ENCODE measurements around the gene GALNT1. TPM values are rescaled to one million over a fixed set of nuclear protein-coding genes. Genes with fewer than 3 reads are reported as not detected.

Gene GALNT1
- total RNA-seq, 4 donors from 2014 or later, result 40.3 to 61.5 (median 47.7) TPM

DNA sequence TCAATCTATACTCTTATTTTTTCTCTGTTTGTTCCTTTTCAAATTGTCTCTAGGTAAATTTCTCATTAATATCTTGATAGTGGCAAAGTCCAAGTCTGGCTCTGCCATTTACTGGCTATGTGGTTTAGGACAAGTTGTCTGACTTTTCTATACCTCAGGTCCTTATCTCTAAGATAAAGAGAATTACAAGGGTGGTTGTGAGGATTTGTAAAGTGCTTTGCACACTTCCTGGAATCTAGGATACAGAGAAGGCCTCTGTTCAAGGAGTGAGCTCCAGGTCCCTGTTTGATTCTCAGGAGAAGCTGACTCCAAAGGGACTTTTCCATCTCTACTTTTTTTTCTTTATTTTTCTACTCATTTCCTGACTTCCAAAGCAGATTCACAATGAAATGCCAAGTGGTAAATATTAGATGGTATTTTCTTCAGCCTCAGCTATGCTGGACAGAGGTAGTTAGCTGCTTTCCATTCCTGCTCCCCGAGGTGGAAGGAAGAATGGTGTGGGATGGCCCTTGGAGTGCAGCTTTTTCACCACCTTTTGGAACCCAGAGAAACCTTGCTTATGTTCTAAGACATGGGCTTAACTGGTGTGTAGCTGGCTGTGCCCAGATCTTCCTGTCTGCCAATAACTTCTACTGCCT lies 90.5 kb downstream of the GALNT1 start:
- TF ChIP-seq, protein P1, sequence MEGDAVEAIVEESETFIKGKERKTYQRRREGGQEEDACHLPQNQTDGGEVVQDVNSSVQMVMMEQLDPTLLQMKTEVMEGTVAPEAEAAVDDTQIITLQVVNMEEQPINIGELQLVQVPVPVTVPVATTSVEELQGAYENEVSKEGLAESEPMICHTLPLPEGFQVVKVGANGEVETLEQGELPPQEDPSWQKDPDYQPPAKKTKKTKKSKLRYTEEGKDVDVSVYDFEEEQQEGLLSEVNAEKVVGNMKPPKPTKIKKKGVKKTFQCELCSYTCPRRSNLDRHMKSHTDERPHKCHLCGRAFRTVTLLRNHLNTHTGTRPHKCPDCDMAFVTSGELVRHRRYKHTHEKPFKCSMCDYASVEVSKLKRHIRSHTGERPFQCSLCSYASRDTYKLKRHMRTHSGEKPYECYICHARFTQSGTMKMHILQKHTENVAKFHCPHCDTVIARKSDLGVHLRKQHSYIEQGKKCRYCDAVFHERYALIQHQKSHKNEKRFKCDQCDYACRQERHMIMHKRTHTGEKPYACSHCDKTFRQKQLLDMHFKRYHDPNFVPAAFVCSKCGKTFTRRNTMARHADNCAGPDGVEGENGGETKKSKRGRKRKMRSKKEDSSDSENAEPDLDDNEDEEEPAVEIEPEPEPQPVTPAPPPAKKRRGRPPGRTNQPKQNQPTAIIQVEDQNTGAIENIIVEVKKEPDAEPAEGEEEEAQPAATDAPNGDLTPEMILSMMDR (IDR thresholded peaks at IDR 0.05; ENCODE audit: low read depth), result no peak

DNA sequence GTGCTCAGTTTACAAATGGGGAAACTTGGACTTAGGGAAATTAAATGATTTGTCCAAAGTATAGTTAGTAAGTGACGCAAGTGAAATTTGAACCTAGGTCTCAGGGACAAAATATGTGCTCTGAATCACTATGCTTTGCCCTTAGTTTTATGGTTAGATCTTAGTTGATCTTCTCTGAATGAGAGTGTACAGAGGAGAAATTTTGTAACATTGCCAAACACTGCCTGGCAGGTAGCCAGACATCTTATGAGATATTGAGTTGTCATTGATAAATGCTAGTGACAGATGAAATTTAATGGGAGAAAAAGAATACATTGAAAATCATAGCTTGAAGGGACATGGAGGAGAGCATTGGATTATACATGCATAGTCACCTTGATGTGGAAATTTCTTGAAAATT lies 91.4 kb downstream of the GALNT1 start:
- TF ChIP-seq, protein P1 (IDR thresholded peaks at IDR 0.05; ENCODE audit: low read depth), result no peak

DNA sequence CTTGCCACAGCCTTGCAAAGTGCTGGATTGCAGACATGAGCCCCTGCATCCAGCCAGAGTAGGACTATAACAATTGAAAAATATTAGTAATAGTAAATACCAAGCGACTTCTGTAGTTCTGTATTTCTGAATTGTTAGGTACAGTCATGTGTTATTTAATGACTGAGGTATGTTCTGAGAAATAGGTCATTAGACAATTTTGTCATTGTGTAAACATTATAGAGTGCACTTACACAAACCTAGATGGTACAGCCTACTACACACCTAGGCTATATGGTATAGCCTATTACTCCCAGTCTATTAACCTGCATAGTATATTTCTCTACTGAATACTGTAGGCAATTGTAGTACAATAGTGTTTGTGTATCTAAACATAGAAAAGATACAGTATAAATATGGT lies 92.1 kb downstream of the GALNT1 start:
- TF ChIP-seq, protein P1 (IDR thresholded peaks at IDR 0.05; ENCODE audit: low read depth), result no peak

DNA sequence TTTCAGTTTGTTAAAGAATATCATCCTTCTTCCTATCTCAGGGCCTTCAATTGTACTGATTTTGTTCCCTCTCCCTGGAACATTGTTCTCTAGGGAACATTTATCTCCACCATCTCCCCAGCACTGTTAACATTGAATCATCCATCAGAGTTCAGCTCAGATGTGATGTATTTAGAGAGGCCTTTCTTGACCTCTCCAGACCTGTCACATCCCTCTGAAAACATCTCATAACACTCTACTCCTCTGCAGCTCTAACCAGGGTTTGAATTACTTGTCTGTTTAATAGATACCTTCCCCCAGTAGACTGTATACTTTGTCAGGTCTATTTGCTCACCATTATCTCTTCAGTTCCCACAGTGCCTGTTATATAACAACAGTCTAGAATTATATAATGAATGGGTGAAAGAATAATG lies 98.6 kb downstream of the GALNT1 start:
- TF ChIP-seq, protein P1 (IDR thresholded peaks at IDR 0.05; ENCODE audit: low read depth), result no peak

DNA sequence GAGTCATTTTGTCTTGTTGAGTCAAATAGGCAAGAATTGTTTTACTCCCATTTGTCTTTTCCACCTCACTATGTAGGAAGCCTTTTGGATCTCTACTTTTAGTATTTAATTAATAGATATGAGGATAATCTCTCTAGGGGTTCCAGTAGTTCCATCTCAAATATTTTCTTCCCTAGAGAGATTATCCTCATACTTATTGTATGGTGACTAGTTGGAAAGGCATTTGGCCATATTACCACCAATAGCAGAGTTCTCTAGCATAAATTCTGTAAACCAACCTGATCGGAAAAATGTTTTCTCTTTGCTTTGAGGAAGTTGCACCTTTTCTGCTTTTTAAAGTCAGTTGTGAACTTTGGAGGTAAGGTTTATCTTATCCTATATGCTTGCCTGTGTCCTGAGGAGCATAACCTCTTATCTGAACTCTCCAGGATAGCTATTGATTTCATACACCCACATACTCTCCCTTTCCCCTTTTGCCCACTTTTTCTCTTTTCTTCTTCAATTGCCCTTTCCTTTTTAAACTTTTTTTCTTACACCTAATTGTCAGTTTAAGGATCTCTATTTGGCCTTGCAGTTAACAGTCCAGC lies 100.8 kb downstream of the GALNT1 start:
- TF ChIP-seq, protein P1 (IDR thresholded peaks at IDR 0.05; ENCODE audit: low read depth), result no peak

DNA sequence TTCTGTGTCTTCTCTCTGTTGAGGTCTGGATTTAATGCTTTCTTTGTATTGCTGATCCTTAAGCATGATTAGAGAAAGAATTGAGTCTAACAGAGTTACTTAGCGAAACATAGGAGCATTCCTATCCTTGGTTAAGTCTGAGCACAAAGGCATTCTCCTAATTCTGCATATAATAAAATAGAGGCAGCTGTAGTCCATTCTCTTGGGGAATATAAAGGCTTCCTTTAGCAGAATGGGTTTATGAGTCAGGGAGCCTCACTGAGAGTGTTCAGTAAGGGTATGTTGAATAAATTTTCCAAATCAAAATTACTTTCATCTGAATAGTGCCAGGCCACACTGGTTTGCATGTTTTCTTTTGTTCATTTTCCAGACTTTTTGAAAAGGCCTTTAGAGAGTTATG lies 101.5 kb downstream of the GALNT1 start:
- TF ChIP-seq, protein P1 (IDR thresholded peaks at IDR 0.05; ENCODE audit: low read depth), result no peak

DNA sequence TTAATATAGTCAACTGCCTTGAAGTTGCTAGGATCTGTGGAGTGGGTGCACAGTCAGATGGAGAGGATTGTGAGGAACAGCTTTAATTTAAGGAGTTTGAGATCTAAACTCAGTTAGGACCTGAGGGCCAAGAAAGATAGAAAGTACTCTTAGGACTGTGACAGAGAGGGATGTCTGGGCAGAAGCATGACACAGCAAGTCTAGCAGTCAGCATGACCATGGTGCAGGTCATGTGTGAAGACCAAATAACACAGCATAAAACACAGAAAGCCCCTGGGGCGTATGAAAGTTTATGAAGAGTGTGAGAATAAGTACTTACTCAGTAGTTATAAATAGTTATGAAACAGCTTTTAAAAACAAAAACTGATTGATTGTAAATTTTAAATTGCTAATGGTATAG lies 107.2 kb downstream of the GALNT1 start:
- TF ChIP-seq, protein P1 (IDR thresholded peaks at IDR 0.05; ENCODE audit: low read depth), result no peak
